CD14-positive monocyte (primary cell): ENCODE data around the gene RPL7A. TPM values are rescaled to one million over a fixed set of nuclear protein-coding genes. Genes with fewer than 3 reads are reported as not detected.

Source experiments
- DNase-seq, 3 donors: peaks; one replicate each; pipeline ENCODE4 v3.0.0-alpha.2; 2011 to 2022
- H2AFZ ChIP-seq: 2 replicates; pipeline ENCODE4 v1.6.0; 2012; ENCODE audit warnings: mild to moderate bottlenecking, low read depth, low read length, inconsistent platforms; ENCODE audit not compliant: insufficient read depth, poor library complexity, severe bottlenecking
- H3K27ac ChIP-seq, 2 donors: 1 replicate in 1 of 2; 2 replicates in 1 of 2; pipeline ENCODE4 v1.5.1; 2012 to 2013; ENCODE audit warnings: low read length in 2 of 2, control low read depth in 1 of 2, inconsistent platforms in 1 of 2, low read depth in 1 of 2, mild to moderate bottlenecking in 1 of 2
- H3K27me3 ChIP-seq, 2 donors: one replicate each; pipeline versions ENCODE4 v1.6.0 to v1.6.1; 2011 to 2013; ENCODE audit warnings: low read length in 2 of 2; ENCODE audit not compliant: control insufficient read depth in 2 of 2, insufficient read depth in 2 of 2
- H3K36me3 ChIP-seq, 2 donors: replicated peaks in 1 of 2; 1 replicate in 1 of 2; 2 replicates in 1 of 2; pipeline versions ENCODE4 v1.5.1 to v1.6.1; 2012 to 2013; ENCODE audit warnings: low read length in 2 of 2, control low read depth in 1 of 2, inconsistent platforms in 1 of 2, mild to moderate bottlenecking in 1 of 2; ENCODE audit not compliant: insufficient read depth in 2 of 2, control insufficient read depth in 1 of 2
- H3K4me1 ChIP-seq, 2 donors: 1 replicate in 1 of 2; 2 replicates in 1 of 2; pipeline versions ENCODE4 v1.5.1 to v1.6.1; 2012 to 2013; ENCODE audit warnings: low read length in 2 of 2, control low read depth in 1 of 2, inconsistent platforms in 1 of 2, mild to moderate bottlenecking in 1 of 2, moderate library complexity in 1 of 2; ENCODE audit not compliant: insufficient read depth in 2 of 2, control insufficient read depth in 1 of 2
- H3K4me2 ChIP-seq: replicated peaks from 2 replicates; pipeline ENCODE3; 2012; ENCODE audit warnings: low read length, moderate library complexity, mild to moderate bottlenecking; ENCODE audit not compliant: poor library complexity, severe bottlenecking; ENCODE audit errors: extremely low read depth
- H3K4me3 ChIP-seq, 3 experiments: fragments of 200-600 bp in 1 of 3; sonication (generic) in 1 of 3; replicated peaks in 1 of 3; 1 replicate in 2 of 3; 2 replicates in 1 of 3; pipeline ENCODE4 v1.5.1; 2011 to 2013; ENCODE audit warnings: low read length in 3 of 3, mild to moderate bottlenecking in 3 of 3, control low read depth in 2 of 3, low read depth in 2 of 3, inconsistent platforms in 1 of 3, moderate library complexity in 1 of 3
- H3K79me2 ChIP-seq: 2 replicates; pipeline ENCODE4 v1.6.0; 2012; ENCODE audit warnings: mild to moderate bottlenecking, control low read depth, inconsistent platforms, low read length, moderate library complexity; ENCODE audit not compliant: insufficient read depth
- H3K9ac ChIP-seq: 2 replicates; pipeline ENCODE4 v1.6.0; 2017; ENCODE audit warnings: low read length, mild to moderate bottlenecking; ENCODE audit not compliant: insufficient read depth, poor library complexity, severe bottlenecking
- H3K9me3 ChIP-seq, 2 donors: replicated peaks in 1 of 2; 1 replicate in 1 of 2; 2 replicates in 1 of 2; pipeline versions ENCODE4 v1.5.1 to v1.6.1; 2012 to 2013; ENCODE audit warnings: low read length in 2 of 2, control low read depth in 1 of 2; ENCODE audit not compliant: control insufficient read depth in 1 of 2, insufficient read depth in 1 of 2
- H4K20me1 ChIP-seq: 2 replicates; pipeline ENCODE4 v1.6.0; 2012; ENCODE audit warnings: mild to moderate bottlenecking, low read length, control low read depth, moderate library complexity; ENCODE audit not compliant: insufficient read depth
- H3K27ac Mint-ChIP-seq, 7 donors: one replicate each; pipeline ENCODE4 v1.8.0; 2020; ENCODE audit warnings: mild to moderate bottlenecking in 7 of 7, mixed read lengths in 7 of 7, moderate library complexity in 6 of 7, inconsistent platforms in 2 of 7
- H3K27me3 Mint-ChIP-seq, 3 donors: one replicate each; pipeline ENCODE4 v1.8.0; 2021 to 2022; ENCODE audit warnings: low read depth in 3 of 3, mild to moderate bottlenecking in 3 of 3, mixed read lengths in 3 of 3, moderate library complexity in 3 of 3, inconsistent platforms in 1 of 3
- H3K36me3 Mint-ChIP-seq, 2 donors: one replicate each; pipeline ENCODE4 v1.8.0; 2020; ENCODE audit warnings: mixed read lengths in 2 of 2, inconsistent platforms in 1 of 2, mild to moderate bottlenecking in 1 of 2
- H3K4me1 Mint-ChIP-seq: one replicate; pipeline ENCODE4 v1.8.0; 2020; ENCODE audit warnings: mild to moderate bottlenecking, mixed read lengths
- H3K4me3 Mint-ChIP-seq, 2 donors: one replicate each; pipeline ENCODE4 v1.8.0; 2020; ENCODE audit warnings: mild to moderate bottlenecking in 2 of 2, mixed read lengths in 2 of 2, moderate library complexity in 1 of 2
- H3K9me3 Mint-ChIP-seq, 7 donors: one replicate each; pipeline ENCODE4 v1.8.0; 2020 to 2022; ENCODE audit warnings: mixed read lengths in 7 of 7, mild to moderate bottlenecking in 6 of 7, moderate library complexity in 6 of 7, inconsistent platforms in 2 of 7
- WGBS: methylation state at CpG from one replicate; pipeline ENCODE4 v1.1.5; 2013; ENCODE audit warnings: missing lambda C conversion rate; ENCODE audit not compliant: insufficient coverage; 5-methylcytosine and 5-hydroxymethylcytosine counted together
- intact Hi-C, 2 donors: fragments of 100-400 bp; cut with micrococcal nuclease; formaldehyde crosslinking; loops; one replicate each; pipeline versions ENCODE4 v1.15.0 to v1.15.1; 2023
- polyA plus RNA-seq, 3 donors: library from polyadenylated mRNA; depleted of rRNA in 1 of 3; unstranded in 2 of 3; stranded (reverse) in 1 of 3; fragments of 300-500 nt in 2 of 3; fragments of >200 nt in 1 of 3; fragmentation: Illumina TruSeq in 2 of 3; gene quantifications; 1 replicate in 2 of 3; 2 replicates in 1 of 3; pipeline ENCODE4 v1.2.3, GENCODE V29; 2012 to 2021
- TF ChIP-seq, protein P1 (sequence below): fragments of 200-600 bp; IDR thresholded peaks from one replicate; pipeline ENCODE4 v1.8.0; 2022; ENCODE audit warnings: antibody characterized with exemption, mild to moderate bottlenecking

Gene RPL7A
- polyA plus RNA-seq, 3 donors = 390 to 2,322 (median 437) TPM

DNA sequence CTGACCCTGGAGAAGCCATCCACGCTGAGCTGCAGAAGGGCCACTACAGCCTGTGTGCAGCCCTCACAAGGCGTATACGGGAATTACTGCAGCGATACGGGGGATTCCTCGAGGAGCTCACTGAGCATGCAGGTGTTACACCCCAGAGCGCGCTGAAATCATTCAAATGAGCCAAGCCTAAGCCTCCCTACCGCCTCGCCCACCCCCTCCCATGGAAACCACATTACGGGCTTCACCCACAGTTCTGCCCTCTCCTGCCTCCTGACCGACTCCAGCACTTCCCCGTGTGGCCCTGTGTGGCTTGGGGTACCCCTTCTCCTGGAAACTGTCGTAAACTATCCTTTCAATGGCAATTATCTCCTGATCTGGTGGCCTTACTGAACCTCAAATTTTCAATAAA, 25.3 kb upstream of the RPL7A start:
- Mint-ChIP-seq H3K36me3 (no peaks in the 10 kb centered on the region), H3K27me3 (peaks cover 5 to 15% (median 5%) of the 10 kb centered on the region in 3 donors), H3K4me1 (peaks cover 5% of the 10 kb centered on the region), H3K9me3 (peaks cover 0 to 4% (median 0%) of the 10 kb centered on the region in 7 donors), H3K4me3 (no peak overlapping the region), H3K27ac (no peak overlapping the region)
- Histone ChIP-seq H3K9ac (no peak overlapping the region), H3K4me3 (no peak overlapping the region), H3K4me1 (no peaks in the 10 kb centered on the region), H2AFZ (no peak overlapping the region), H3K4me2 (no peak overlapping the region), H3K9me3 (no peaks in the 10 kb centered on the region), H3K27ac (no peak overlapping the region), H3K79me2 (no peaks in the 10 kb centered on the region), H4K20me1 (no peaks in the 10 kb centered on the region), H3K27me3 (no peaks in the 10 kb centered on the region), H3K36me3 (no peaks in the 10 kb centered on the region)
- TF ChIP-seq, protein P1, sequence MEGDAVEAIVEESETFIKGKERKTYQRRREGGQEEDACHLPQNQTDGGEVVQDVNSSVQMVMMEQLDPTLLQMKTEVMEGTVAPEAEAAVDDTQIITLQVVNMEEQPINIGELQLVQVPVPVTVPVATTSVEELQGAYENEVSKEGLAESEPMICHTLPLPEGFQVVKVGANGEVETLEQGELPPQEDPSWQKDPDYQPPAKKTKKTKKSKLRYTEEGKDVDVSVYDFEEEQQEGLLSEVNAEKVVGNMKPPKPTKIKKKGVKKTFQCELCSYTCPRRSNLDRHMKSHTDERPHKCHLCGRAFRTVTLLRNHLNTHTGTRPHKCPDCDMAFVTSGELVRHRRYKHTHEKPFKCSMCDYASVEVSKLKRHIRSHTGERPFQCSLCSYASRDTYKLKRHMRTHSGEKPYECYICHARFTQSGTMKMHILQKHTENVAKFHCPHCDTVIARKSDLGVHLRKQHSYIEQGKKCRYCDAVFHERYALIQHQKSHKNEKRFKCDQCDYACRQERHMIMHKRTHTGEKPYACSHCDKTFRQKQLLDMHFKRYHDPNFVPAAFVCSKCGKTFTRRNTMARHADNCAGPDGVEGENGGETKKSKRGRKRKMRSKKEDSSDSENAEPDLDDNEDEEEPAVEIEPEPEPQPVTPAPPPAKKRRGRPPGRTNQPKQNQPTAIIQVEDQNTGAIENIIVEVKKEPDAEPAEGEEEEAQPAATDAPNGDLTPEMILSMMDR = no peak
- WGBS = 54% methylated on average over 14 of the region's 14 CpGs
- no peak for DNase-seq
- intact Hi-C loops = no loop called here

DNA sequence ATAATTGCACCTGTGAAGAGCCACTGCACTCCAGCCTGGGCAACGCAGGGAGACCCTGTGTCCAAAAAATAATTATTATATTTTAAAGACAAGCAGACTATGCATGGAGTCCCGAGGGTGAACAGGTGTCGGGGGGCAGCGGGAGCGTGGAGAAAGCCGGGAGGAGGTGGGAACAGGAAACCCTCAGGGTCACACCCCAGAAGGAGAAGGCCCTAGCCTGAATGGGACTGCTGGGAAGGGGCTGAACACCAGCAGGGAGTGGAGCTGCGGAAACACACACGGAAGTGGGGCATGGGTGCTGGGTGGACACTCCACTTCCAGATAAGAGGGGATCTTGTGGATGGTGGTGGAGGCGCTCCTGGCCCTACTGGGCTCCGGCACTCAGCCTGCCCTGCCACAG, 24.8 kb upstream of the RPL7A start:
- TF ChIP-seq, protein P1 = no peak
- Mint-ChIP-seq H3K4me3 (no peak overlapping the region), H3K27me3 (peaks cover 5 to 15% (median 5%) of the 10 kb centered on the region in 3 donors), H3K4me1 (peaks cover 5% of the 10 kb centered on the region), H3K36me3 (no peaks in the 10 kb centered on the region), H3K9me3 (peaks cover 0 to 4% (median 0%) of the 10 kb centered on the region in 7 donors), H3K27ac (no peak overlapping the region)
- H3K4me1 ChIP-seq = no peaks in the 10 kb centered on the region
- no peak overlapping the region for H2AFZ ChIP-seq
- intact Hi-C loops = no loop called here
- no peaks in the 10 kb centered on the region for H3K27me3 ChIP-seq
- no peaks in the 10 kb centered on the region for H3K36me3 ChIP-seq
- WGBS = 93% methylated on average over 7 of the region's 10 CpGs
- H3K9me3 ChIP-seq = no peaks in the 10 kb centered on the region
- DNase-seq = no peak
- H3K4me3 ChIP-seq = no peak overlapping the region
- H4K20me1 ChIP-seq = peaks cover 3% of the 10 kb centered on the region
- H3K9ac ChIP-seq = no peak overlapping the region
- no peak overlapping the region for H3K27ac ChIP-seq
- H3K4me2 ChIP-seq = no peak overlapping the region
- H3K79me2 ChIP-seq = no peaks in the 10 kb centered on the region
